Caco-2 (cell line): ENCODE results near the gene CLSTN2. TPM values are rescaled to one million over a fixed set of nuclear protein-coding genes. Genes with fewer than 3 reads are reported as not detected.

Experiments
- BruUV-seq: library from RNA; stranded (reverse); fragments of 400-500 nt; replicated peaks from 2 replicates; lab custom pipeline; 2021; lab: Mats Ljungman, UMichigan
- CTCF ChIA-PET: fragments of 300-600 bp; sonication (Branson Sonifier 250); formaldehyde crosslinking; loops from one replicate; lab custom pipeline; 2022; ENCODE audit warnings: antibody characterized with exemption; lab: Charles Lee
- POLR2A ChIA-PET: fragments of 300-600 bp; sonication (Branson Sonifier 250); formaldehyde crosslinking; loops from one replicate; lab custom pipeline; 2022; ENCODE audit warnings: antibody characterized with exemption; lab: Charles Lee
- DNase-seq, 2 experiments: peaks; one replicate each; pipeline versions ENCODE4 v3.0.0 to v3.0.0-alpha.2; 2020 to 2022
- H3K27me3 ChIP-seq: replicated peaks from 2 replicates; pipeline ENCODE4 v1.6.0; 2011; ENCODE audit warnings: low read length; ENCODE audit not compliant: control insufficient read depth, insufficient read depth
- H3K36me3 ChIP-seq: 2 replicates; pipeline ENCODE4 v1.5.1; 2011; ENCODE audit warnings: low read length; ENCODE audit not compliant: control insufficient read depth, insufficient read depth
- H3K4me1 ChIP-seq: fragments of 250-450 bp; sonication (Bioruptor Pico); 2 replicates; pipeline ENCODE4 v1.5.1; 2020; ENCODE audit warnings: mild to moderate bottlenecking
- H3K4me3 ChIP-seq: 2 replicates; pipeline ENCODE4 v1.5.1; 2011; ENCODE audit warnings: low read depth, mild to moderate bottlenecking, control low read depth, low read length
- H3K9me3 ChIP-seq: fragments of 250-450 bp; sonication (Bioruptor Pico); 2 replicates; pipeline ENCODE4 v1.5.1; 2020; ENCODE audit warnings: mild to moderate bottlenecking, moderate library complexity
- H3K27ac Mint-ChIP-seq: one replicate; pipeline ENCODE4 v1.8.0; 2022; ENCODE audit warnings: mixed read lengths; ENCODE audit not compliant: unreplicated experiment
- H3K27me3 Mint-ChIP-seq: one replicate; pipeline ENCODE4 v1.8.0; 2022; ENCODE audit warnings: mixed read lengths; ENCODE audit not compliant: insufficient read depth, unreplicated experiment
- H3K36me3 Mint-ChIP-seq: one replicate; pipeline ENCODE4 v1.8.0; 2022; ENCODE audit warnings: mild to moderate bottlenecking, mixed read lengths; ENCODE audit not compliant: insufficient read depth, unreplicated experiment
- H3K4me1 Mint-ChIP-seq: one replicate; pipeline ENCODE4 v1.8.0; 2022; ENCODE audit warnings: low read depth, mixed read lengths; ENCODE audit not compliant: unreplicated experiment
- H3K4me3 Mint-ChIP-seq: one replicate; pipeline ENCODE4 v1.8.0; 2022; ENCODE audit warnings: mild to moderate bottlenecking, moderate library complexity, mixed read lengths; ENCODE audit not compliant: unreplicated experiment
- H3K9me3 Mint-ChIP-seq: one replicate; pipeline ENCODE4 v1.8.0; 2022; ENCODE audit warnings: mixed read lengths; ENCODE audit not compliant: unreplicated experiment
- CTCF ChIP-seq, 2 experiments: fragments of 200-600 bp in 1 of 2; IDR thresholded peaks; 1 replicate in 1 of 2; 2 replicates in 1 of 2; pipeline versions ENCODE4 v1.5.1 to v1.8.0; 2011 to 2022; ENCODE audit warnings: antibody characterized with exemption in 1 of 2, control low read depth in 1 of 2, inconsistent platforms in 1 of 2, low read depth in 1 of 2, low read length in 1 of 2, mild to moderate bottlenecking in 1 of 2, moderate library complexity in 1 of 2; ENCODE audit not compliant: insufficient read depth in 1 of 2, severe bottlenecking in 1 of 2, unreplicated experiment in 1 of 2
- intact Hi-C: fragments of 100-400 bp; cut with micrococcal nuclease; formaldehyde crosslinking; loops from one replicate; pipeline ENCODE4 v1.10.0; 2022; ENCODE audit not compliant: unreplicated experiment
- total RNA-seq: library from RNA; stranded (reverse); gene quantifications from 2 replicates; pipeline ENCODE4 v1.2.3, GENCODE V29; 2022

The CLSTN2 gene
- total RNA-seq, 1 experiment from 2014 or later, result 26.1 TPM

- POLR2A ChIA-PET, result no interaction called here
- no TSS peak for BruUV-seq
- no peak for DNase-seq
- no peak for TF ChIP-seq CTCF (IDR thresholded peaks at IDR 0.05; ENCODE audit: insufficient read depth in 1 of 2, low read depth in 1 of 2, low read length in 1 of 2, severe bottlenecking in 1 of 2, unreplicated experiment in 1 of 2)
- Mint-ChIP-seq H3K27ac (no peak overlapping the region), H3K27me3 (no peaks in the 10 kb centered on the region), H3K4me1 (no peaks in the 10 kb centered on the region), H3K4me3 (no peak overlapping the region), H3K36me3 (no peaks in the 10 kb centered on the region), H3K9me3 (no peaks in the 10 kb centered on the region)
- Histone ChIP-seq H3K36me3 (no peaks in the 10 kb centered on the region), H3K9me3 (no peaks in the 10 kb centered on the region), H3K4me3 (no peak overlapping the region), H3K27me3 (no peaks in the 10 kb centered on the region), H3K4me1 (no peaks in the 10 kb centered on the region)
- CTCF ChIA-PET, result no interaction called here
- intact Hi-C loops, result no loop called here
These were observed 440.0 kb downstream of the CLSTN2 start for GRCh38 chr3:140375002-140375401.

GRCh38 chr3:140376136-140376889, 441.3 kb downstream of the CLSTN2 start:
- ChIA-PET POLR2A (no interaction called here), CTCF (no interaction called here)
- no peaks in the 10 kb centered on the region for H3K27me3 Mint-ChIP-seq
- no peak overlapping the region for H3K4me3 Mint-ChIP-seq
- Histone ChIP-seq H3K4me3 (no peak overlapping the region), H3K9me3 (no peaks in the 10 kb centered on the region), H3K36me3 (no peaks in the 10 kb centered on the region), H3K4me1 (no peaks in the 10 kb centered on the region), H3K27me3 (no peaks in the 10 kb centered on the region)
- BruUV-seq, result no TSS peak
- no peaks in the 10 kb centered on the region for H3K9me3 Mint-ChIP-seq
- intact Hi-C loops, result no loop called here
- H3K27ac Mint-ChIP-seq, result no peak overlapping the region
- no peak for TF ChIP-seq CTCF (IDR thresholded peaks at IDR 0.05; ENCODE audit: insufficient read depth in 1 of 2, low read depth in 1 of 2, low read length in 1 of 2, severe bottlenecking in 1 of 2, unreplicated experiment in 1 of 2)
- DNase-seq, result no peak
- H3K36me3 Mint-ChIP-seq, result no peaks in the 10 kb centered on the region
- H3K4me1 Mint-ChIP-seq, result no peaks in the 10 kb centered on the region

GRCh38 chr3:140377644-140378043, 442.7 kb downstream of the CLSTN2 start:
- H3K36me3 Mint-ChIP-seq, result no peaks in the 10 kb centered on the region
- CTCF ChIA-PET, result no interaction called here

More at GRCh38 chr3:140377644-140378043, 442.7 kb downstream of the CLSTN2 start:
- H3K36me3 ChIP-seq, result no peaks in the 10 kb centered on the region
- intact Hi-C loops, result no loop called here
- H3K27me3 Mint-ChIP-seq, result no peaks in the 10 kb centered on the region
- no peaks in the 10 kb centered on the region for H3K4me1 ChIP-seq
- no peak overlapping the region for H3K4me3 Mint-ChIP-seq
- H3K4me1 Mint-ChIP-seq, result no peaks in the 10 kb centered on the region
- H3K9me3 Mint-ChIP-seq, result no peaks in the 10 kb centered on the region
- DNase-seq, result no peak
- no peak overlapping the region for H3K27ac Mint-ChIP-seq
- no peak overlapping the region for H3K4me3 ChIP-seq
- no TSS peak for BruUV-seq
- TF ChIP-seq CTCF (IDR thresholded peaks at IDR 0.05; ENCODE audit: insufficient read depth in 1 of 2, low read depth in 1 of 2, low read length in 1 of 2, severe bottlenecking in 1 of 2, unreplicated experiment in 1 of 2), result no peak
- no peaks in the 10 kb centered on the region for H3K9me3 ChIP-seq
- no peaks in the 10 kb centered on the region for H3K27me3 ChIP-seq
- POLR2A ChIA-PET, result no interaction called here
